GM18873 (cell line): ENCODE data around the gene MAPK8IP3.
"Not testable (repeated sequence)": the region's sequence is repeated elsewhere in the genome, so short reads cannot be mapped to it uniquely, and the experiment has no call there.

Experiments
- ATAC-seq: cut with Tn5 transposase; IDR thresholded peaks from one replicate; pipeline ENCODE4 v1.9.1; 2021; ENCODE audit warnings: mild to moderate bottlenecking, moderate library complexity, moderate number of reproducible peaks; ENCODE audit not compliant: unreplicated experiment, low FRiP score

MAPK8IP3 gene

DNA sequence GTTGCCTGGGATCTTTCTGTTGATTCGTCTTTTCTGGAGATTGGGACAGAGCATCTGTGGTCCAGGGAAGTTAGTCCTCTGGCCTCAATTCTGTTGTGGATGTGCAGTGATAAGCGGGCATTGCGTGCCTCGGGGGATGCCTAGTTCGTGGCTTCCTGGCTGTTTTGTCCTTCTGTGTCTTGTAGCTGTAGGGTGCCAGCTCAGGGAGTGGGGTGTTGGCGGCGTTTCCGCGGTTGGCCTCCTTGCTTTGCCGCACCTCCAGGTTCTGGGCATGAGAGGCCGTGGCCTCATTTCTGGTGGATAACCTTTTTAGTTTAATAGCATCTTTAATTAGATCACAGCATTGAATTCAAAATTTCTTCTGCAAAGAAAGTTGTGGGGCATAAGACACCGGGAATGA lies 29.3 kb upstream of the MAPK8IP3 start:
- no peak for ATAC-seq

DNA sequence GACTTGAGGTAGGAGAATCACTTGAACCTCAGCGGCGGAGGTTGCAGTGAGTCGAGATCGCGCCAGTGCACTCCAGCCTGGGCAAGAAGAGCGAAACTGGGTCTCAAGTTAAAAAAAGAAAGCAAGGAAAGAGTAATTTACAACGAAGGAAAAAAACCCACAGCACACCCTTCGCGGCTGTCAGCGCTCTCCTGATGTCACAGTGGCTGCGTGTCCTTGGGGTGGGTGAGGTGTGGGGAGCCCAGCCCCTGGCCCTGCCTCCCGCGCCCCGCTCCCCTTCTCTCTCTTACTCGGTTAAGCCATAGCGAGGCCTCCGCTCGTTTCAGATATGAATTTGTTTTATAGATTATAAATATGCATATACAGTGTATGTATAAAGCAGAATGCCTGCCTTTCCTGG lies 28.7 kb upstream of the MAPK8IP3 start:
- no peak for ATAC-seq

DNA sequence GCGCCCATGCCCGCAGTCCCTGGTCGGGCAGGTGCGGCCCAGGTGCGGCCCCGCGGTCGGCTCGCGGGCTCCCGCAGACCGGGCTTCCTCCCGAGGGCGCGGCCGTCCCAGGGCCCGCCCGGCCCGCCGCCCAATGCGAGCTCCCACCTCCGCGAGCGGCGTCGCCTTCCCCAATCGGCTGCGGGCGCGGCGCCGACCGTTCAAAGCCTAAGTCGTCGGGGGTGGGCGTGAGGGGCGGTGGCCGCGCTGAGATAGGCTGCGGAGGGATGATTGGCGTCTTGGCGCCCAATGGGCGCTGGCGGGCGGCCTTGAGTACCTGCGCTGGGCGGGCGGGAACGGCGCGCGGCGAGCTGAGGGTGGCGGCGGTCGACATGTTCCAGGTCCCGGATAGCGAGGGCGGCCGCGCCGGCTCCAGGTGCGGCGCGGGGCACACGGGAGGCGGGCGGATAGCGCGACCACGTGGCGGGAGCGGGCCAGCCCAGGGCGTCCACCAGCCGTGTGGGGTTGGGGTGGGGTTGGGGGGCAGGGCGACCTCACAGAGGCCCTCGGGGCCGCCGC lies 28.0 kb upstream of the MAPK8IP3 start, which contains the start of gene JPT2:
Gene JPT2 (plus strand): TSS at position 338 of the 558 bp plus-strand sequence. CDS start 34 bp downstream, at position 372.
- ATAC-seq: peak; percentile 92

DNA sequence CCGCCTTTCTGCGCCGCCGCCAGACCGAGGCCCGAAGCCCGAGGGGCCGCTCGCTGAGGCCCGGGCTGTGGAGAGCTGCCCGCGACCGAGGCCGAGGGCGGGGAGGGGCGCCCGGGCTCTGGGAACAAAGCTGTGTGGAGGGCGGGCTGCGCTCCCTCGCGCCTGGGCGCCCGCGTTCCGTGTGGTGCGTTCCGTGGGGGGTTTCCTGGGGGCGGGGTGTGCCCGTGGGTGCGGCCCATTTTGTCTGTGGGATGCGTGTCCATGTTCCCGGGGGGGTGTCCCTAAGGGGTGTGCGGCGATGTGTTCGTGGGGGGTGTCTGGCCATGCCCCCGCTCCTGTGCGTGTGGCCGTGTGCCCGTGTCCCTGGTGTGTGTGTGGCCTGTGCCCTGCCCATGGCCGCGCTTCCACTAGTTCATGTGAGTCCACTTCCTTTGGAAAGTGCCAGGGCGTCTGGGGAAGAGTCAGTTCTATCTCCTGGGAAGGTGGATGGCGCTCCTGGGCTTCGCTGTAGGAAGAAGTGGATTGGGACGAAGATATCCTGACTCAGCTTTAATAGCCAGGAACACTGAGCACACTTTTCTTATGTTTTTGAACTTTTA lies 27.4 kb upstream of the MAPK8IP3 start:
- ATAC-seq: no peak

DNA sequence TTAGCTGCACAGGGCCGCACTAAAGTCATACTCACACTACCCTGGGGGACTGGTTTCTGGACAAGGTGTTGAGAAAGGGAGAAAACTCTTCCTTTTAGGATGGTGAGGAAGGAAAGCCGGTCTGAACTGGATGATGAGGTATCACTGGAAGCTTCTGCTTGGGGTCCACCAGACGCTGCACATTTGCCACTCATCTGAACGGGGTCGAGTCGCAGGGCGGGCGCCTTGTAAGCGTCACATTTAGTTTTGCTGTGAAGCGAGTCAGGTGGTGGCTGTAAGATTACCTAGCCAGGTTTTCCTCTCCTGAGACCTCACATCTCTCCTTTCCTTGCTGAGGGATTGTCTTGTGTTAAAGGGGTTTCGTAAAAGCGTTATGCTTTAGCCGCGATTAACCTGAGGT lies 25.6 kb upstream of the MAPK8IP3 start:
- ATAC-seq: no peak

DNA sequence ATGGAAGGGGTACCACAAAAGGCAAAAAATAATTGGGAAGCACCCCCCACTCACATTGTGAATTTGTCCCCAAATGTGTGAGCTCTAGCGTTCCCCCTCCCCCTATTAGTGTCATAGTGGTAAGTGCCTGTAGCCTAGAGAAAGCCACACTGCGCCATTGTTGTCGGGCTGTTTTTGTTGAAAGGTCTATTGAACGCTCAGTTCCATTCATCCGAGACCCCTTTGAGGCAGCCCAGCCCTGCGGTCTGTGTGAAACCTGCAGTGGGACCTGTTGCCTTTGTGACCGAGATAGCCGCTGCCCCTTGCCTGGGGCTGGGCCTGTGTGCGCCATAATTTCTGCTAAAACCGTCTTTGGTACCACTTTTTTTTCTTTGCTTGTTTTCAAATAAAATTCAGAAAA lies 25.0 kb upstream of the MAPK8IP3 start:
- ATAC-seq: no peak

DNA sequence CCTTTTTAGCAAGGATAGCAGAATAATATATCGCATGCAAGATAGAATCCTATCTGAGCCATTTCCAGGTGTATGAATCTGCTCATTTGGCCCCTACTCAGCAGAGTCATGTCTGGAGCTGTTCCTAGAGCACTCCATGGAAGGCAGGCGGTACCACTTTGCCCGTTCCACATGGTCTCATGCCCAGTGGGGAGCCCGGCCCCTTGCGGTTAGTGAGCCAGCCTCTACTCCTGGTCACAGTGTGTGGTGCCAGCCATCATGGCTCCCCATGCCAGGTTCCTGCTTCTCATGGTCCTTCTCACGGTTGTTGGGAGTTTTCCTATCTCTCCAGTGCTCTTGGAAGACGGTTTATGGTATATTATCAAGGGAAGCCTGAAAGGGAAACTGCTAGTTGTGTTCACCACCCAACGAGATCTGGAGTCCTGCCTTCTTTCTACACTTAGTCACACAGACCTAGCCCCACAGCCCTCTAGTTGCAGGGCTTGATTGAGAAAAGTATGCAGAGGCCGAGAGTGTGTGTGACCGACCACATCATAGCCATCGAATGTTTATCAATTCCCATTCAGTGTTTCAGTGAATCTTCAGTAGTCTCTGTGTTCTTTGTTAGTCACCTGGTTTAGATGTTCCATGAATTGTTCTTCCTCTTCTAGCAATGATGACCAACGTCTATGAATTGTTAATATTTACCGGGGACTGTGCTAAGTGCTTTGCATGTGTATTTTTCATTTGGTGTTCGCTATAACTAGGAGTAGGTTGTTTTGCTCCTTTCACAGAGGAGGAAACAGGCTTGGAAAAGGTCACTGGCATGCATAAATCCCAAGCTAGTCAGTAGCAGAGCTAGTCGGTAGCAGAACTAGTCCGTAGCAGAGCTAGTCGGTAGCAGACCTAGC lies 18.3 kb upstream of the MAPK8IP3 start:
- ATAC-seq: no peak

DNA sequence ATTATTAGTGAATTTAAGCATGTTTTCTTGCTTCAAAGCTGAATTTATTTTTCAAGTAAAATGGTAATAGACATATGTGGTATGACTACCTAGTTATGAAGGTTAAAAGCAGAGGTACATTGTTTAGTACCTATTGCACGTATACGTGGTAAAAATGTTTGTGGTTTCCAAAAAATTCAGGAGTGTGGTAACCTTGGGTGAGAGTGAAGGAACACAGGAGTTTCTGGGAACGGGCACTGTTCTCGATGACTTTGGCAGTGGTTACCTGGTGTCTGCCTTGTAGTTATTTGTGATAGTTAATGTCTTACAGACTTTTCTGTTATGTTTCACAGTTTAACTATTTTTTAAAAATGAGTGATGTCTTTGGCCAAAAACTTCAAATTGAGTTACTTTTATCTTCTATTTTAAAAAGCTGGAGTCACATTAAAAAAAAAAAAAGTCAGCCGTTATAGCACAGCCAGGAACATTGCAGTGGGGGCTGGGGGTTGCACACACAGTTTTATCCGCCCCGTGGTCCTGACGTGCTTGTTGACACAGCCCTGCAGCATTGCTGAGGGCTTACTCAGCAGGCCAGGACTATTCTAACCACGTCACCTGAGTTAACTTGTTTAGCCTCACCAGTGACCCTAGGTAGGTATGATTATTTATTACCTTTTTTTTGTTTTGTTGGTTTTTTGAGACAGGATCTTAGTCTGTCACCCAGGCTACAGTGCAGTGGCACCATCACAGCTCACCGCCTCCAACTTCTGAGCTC lies 17.0 kb upstream of the MAPK8IP3 start:
- no peak for ATAC-seq

DNA sequence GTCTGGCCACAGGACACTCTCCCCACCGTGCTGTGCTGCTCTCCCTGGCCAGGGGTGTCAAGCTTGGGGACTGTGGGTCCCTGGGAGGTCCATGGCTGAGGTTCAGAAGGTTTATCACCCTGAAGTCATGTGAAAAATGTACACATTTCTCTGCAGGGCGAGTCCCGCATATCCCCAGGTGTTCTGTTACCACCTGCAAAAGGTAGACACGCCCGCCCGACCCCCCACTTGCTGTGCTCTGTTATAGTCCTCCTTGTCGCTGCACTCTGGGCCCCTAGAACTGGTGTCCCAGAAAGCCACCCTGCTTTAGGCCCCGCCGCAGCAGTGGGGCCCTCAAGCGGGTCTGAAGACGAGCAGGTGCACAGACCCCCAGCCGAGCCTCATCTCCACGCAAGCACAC lies 16.1 kb upstream of the MAPK8IP3 start:
- ATAC-seq: no peak

DNA sequence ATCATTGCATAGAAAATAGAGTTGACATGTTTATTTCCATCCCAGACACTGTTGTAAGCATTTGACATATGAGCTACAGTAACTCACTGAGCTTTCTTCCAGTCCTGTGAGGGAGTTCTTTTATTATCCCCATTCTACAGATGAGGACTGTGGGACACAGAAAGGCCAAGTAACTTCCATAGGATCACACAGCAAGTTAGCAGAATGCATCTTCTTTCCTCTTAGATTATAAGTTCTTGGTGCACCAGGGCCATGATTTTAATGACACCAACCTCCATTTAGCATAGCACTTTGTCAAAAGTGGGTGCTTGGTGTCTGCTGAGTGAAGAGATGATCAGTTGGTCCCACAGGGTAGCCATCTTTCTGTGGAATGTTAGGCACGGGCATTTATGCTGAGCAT lies 15.2 kb upstream of the MAPK8IP3 start:
- no peak for ATAC-seq

DNA sequence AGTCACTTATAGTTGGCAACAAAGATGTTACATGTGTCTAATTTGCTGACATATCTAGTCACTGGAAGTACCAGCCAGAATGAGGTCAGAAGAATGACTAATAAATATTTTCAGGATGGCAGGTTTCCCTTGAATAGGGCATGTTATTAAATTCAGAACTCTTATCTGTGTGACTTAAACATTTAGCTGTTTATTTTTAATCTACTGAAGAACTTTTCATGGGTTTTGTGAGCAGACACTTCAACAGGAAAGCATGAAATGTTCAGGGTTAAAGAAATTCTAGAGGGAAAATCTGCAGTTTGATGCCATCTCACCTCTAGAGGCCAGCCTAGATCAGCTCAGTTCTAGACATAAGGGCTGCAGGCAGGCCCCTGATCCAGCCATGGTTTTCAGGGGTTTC lies 14.7 kb upstream of the MAPK8IP3 start:
- no peak for ATAC-seq

DNA sequence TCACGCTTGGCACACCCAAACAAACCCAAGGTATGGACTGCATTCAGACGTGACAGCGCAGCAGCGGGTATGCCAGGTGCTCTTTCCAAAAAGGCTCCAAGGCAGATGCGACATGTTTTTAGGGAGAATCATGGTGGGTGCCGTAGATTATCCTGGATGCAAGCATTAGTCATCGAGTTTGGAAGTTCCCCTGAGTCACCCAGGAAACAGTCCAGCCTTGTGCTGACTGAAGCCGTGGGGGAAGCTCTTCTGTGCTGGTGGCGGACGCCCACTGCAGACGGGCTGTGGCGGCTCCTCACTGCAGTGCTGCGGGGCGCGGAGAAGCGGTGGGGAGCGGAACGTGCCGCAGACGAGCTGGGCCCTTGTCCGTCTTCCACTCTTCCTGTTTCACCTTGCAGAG lies 14.0 kb upstream of the MAPK8IP3 start:
- no peak for ATAC-seq

DNA sequence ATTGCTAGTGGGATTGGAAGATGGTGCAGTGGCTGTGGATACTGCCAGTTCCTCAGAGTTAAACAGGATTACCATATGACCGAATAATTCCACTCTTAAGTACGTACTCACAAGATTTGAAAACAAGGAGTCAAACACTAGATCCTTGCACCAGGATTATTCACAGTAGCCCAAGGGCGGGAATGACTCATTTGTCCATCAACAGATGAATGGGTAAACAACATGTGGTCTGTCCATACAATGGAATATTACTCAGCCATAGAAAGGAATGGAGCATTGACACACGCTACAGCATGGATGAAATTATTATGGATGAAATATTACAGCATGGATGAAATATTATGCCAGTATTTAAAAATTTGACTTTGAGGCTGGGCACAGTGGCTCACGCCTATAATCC lies 9.1 kb upstream of the MAPK8IP3 start:
- ATAC-seq: no peak

DNA sequence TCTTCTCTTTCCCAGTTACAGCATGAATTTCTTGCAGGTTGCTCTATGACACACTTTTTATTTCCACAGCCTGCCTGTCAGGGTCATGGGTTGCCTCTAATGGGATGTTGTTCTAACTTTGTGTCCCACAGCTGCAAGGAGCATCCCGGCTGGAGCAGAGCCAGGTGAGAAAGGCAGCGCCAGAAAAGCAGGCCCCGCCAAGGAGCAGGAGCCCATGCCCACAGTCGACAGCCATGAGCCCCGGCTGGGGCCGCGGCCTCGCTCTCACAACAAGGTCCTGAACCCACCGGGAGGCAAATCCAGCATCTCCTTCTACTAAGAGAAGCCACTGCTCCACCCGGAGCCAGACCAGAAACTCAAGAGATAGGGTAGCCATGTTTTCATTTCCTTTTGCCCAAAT lies 7.3 kb upstream of the MAPK8IP3 start:
- ATAC-seq: no peak

DNA sequence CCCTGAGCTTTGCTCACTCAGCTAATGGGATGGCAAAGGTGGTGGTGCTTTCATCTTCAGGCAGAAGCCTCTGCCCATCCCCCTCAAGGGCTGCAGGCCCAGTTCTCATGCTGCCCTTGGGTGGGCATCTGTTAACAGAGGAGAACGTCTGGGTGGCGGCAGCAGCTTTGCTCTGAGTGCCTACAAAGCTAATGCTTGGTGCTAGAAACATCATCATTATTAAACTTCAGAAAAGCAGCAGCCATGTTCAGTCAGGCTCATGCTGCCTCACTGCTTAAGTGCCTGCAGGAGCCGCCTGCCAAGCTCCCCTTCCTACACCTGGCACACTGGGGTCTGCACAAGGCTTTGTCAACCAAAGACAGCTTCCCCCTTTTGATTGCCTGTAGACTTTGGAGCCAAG lies 5.7 kb upstream of the MAPK8IP3 start:
- ATAC-seq: no peak

DNA sequence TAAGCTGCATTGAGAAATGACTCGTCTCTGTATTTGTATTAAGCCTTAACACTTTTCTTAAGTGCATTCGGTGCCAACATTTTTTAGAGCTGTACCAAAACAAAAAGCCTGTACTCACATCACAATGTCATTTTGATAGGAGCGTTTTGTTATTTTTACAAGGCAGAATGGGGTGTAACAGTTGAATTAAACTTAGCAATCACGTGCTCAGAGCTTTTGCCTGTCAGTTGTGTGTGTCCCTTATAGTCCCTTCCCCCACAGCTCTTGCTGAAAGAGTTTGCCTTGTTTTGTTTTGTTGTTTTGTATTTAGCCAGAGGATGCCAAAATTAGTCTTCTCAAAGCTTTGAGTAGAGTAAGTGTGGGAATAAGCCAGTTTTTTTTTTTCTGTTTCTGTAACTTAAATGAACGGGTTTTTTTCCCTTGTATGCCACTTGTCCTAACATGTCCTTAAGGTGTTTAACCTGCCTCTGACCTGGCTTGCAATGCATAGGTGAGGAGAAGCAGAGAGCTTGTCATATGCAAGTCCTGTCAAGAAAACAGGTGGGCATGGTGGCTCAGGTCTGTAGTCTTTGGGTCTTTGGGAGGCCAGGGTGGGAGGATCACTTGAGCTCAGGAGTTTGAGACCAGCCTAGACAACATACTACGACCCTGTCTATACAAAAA lies 4.6 kb upstream of the MAPK8IP3 start:
- ATAC-seq: no peak

DNA sequence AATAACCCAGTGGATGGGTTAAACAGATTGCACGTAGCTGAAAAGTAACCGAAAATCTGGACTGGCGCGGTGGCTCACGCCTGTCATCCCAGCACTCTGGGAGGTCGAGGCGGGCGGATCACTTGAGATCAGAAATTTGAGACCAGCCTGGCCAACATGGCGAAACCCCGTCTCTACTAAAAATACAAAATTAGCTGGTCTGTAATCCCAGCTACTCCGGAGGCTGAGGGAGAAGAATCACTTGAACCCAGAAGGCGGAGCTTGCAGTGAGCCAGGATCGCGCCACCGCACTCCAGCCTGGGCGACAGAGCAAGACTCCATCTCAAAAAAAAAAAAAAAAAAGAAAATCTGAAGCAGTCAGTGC lies 689 bp upstream of the MAPK8IP3 start:
- not testable (repeated sequence) for ATAC-seq

DNA sequence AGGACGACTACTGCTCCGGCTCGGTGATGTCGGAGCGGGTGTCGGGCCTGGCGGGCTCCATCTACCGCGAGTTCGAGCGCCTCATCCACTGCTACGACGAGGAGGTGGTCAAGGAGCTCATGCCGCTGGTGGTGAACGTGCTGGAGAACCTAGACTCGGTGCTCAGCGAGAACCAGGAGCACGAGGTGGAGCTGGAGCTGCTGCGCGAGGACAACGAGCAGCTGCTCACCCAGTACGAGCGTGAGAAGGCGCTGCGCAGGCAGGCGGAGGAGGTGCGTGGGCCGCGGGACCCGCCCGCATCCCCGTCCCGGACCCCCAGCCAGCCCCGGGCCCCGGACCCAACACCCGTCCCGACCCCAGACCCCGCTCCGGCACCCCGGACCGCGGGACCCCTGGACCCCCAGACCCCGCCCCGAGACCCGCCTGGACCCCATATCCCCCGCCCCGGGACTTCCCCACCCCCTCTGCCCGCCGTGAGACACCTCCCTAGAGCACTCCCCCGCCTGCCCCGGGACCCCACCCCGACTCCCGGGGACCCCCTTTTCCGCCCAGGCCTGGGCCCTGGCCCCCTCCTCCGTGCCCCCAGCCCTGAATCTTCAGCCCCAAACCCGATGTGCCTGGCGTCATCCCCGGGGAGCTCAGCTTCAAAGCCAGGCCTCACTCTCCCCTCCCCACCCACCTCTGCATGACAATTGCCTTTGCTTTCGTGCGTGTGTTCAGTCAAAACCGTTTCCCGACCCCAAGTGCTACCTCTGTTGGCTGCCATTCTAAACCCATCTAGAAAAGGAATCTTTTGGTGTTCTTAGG lies 594 bp downstream of the MAPK8IP3 start:
- ATAC-seq: peak; percentile 10

DNA sequence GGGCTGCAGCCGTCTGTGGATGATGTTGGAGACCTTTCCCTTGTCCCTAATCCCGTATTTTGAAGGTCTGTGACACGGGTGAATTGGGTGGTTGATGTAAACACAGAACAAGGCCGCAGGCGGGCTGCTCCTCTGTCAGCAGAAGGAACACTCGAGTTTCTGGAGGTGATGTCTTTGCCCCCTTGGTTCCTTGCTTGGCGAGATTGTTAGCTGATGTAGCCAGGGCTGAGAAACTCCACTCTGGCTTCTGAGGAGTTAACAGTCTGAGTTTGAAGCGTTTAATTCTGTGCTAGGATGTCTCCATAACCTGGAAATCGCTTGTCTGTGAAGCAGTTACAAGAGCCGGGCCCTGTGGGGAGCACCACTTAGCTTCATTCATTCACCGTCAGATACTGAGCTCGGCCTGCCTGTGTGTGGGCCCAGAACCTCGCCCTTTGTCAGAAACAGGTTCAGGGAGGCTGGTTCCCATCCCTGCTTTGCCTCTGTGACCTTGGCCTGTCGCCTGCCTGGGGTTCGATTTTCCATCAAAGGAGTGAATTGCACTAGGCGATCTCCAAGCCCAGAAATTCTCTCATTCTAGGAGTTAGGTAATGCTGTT lies 1.3 kb downstream of the MAPK8IP3 start:
- no peak for ATAC-seq
